PFSK-1 (cell line): Measurements from ENCODE around the gene FOSB.

ENCODE experiments used
- FOXP2 ChIP-seq: optimal IDR thresholded peaks from 2 replicates; pipeline ENCODE3; 2011; ENCODE audit warnings: borderline replicate concordance, control low read depth, inconsistent platforms; ENCODE audit not compliant: insufficient read depth; ENCODE audit errors: extremely low read length, extremely low read depth
- POLR2AphosphoS5 ChIP-seq: IDR thresholded peaks from 2 replicates; pipeline ENCODE4 v1.6.1; 2012; ENCODE audit warnings: low read depth, mild to moderate bottlenecking, control low read depth, low read length, moderate library complexity
- REST ChIP-seq, 2 experiments: IDR thresholded peaks; 2 replicates each; pipeline versions ENCODE4 v1.6.1 to v1.8.0; 2011 to 2012; ENCODE audit warnings: low read depth in 2 of 2, low read length in 2 of 2, control low read depth in 1 of 2, inconsistent platforms in 1 of 2, mild to moderate bottlenecking in 1 of 2, moderate library complexity in 1 of 2; ENCODE audit not compliant: insufficient read depth in 1 of 2
- SIN3A ChIP-seq: IDR thresholded peaks from 2 replicates; pipeline ENCODE4 v1.6.1; 2012; ENCODE audit warnings: mild to moderate bottlenecking, low read length, moderate library complexity, borderline replicate concordance; ENCODE audit not compliant: insufficient read depth
- TAF1 ChIP-seq: IDR thresholded peaks from 2 replicates; pipeline ENCODE4 v1.6.1; 2012; ENCODE audit warnings: low read length, control low read depth, borderline replicate concordance; ENCODE audit not compliant: insufficient read depth

The FOSB gene

GRCh38 chr19:45446295-45446694 lies 21.5 kb upstream of the FOSB start:
- no peak for TF ChIP-seq FOXP2

GRCh38 chr19:45446944-45447343 lies 20.9 kb upstream of the FOSB start:
- TF ChIP-seq TAF1, result no peak
- no peak for TF ChIP-seq SIN3A

- TF ChIP-seq TAF1 (no peak), FOXP2 (no peak), POLR2AphosphoS5 (no peak), SIN3A (no peak), REST (IDR thresholded peaks at IDR 0.05; ENCODE audit: insufficient read depth in 1 of 2, low read depth in 2 of 2, low read length in 2 of 2) (no peak)
Observed at GRCh38 chr19:45448425-45448756, 19.4 kb upstream of the FOSB start.

- no peak for TF ChIP-seq POLR2AphosphoS5
Observed at GRCh38 chr19:45448887-45449299, 18.9 kb upstream of the FOSB start.

- TF ChIP-seq REST (IDR thresholded peaks at IDR 0.05; ENCODE audit: insufficient read depth in 1 of 2, low read depth in 2 of 2, low read length in 2 of 2) (no peak), POLR2AphosphoS5 (no peak), SIN3A (no peak), FOXP2 (no peak), TAF1 (no peak)
Observed at GRCh38 chr19:45450012-45450333, 17.8 kb upstream of the FOSB start.

GRCh38 chr19:45451131-45451849 lies 16.5 kb upstream of the FOSB start:
- TF ChIP-seq POLR2AphosphoS5, result no peak
- TF ChIP-seq REST (IDR thresholded peaks at IDR 0.05; ENCODE audit: insufficient read depth in 1 of 2, low read depth in 2 of 2, low read length in 2 of 2), result 0 out of 4 replicates have a peak, but pooled peaks of 1 of the 2 experiments have one; percentile 32

GRCh38 chr19:45451850-45452387 lies 15.9 kb upstream of the FOSB start:
- no peak for TF ChIP-seq SIN3A
- no peak for TF ChIP-seq REST (IDR thresholded peaks at IDR 0.05; ENCODE audit: insufficient read depth in 1 of 2, low read depth in 2 of 2, low read length in 2 of 2)
- TF ChIP-seq TAF1, result no peak
- no peak for TF ChIP-seq FOXP2
- no peak for TF ChIP-seq POLR2AphosphoS5
